ENCODE results near the gene CHST12.

The CHST12 gene

DNA sequence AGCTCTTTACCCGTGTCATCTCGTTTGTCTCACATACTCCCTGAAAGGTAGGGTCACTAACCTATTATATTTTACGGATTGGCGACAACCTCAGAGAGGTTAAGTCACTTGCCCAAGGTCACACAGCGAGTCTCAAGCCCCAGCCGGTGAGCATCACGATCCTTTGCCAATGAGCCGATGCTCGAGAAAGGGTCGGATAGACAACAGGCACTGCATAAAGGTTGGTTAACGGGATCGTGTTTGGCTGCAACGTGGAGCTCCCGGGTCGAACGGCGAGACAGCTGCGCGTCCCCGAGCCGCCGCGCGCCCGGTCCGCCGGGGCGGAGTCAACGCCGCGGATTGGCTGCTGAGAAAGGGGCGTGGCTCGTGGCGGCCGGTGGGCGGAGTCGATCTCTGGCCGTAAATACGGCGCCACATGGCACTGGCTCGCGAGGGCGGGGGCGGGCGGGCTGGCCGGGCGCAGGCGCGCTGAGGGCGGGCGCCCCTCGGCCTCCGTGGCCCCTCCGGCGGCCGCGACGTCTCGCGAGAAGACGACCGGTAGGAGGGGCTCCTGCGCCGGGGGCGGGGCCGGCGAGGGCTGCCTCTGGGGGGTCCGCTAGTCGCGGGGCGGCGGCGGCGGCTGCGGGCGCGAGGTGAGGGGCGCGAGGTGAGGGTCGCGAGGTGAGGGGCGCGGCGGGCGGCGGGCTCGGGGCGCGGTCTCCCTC is at the start of gene CHST12:
CHST12 (plus strand) TSS at position 598 of the 704 bp plus-strand sequence. CDS start 29,029 bp downstream, outside the sequence.
- peak within 1 kb of the TSS; percentile 74 for H3K4me3 ChIP-seq (ENCODE audit: low read depth, low read length)
- ChIA-PET POLR2A (interaction anchor here (1.1 to 2.4 kb wide), 2 partner anchors 9 to 11 kb away, joined by 3 to 6 read pairs; no protein-coding TSS in a partner anchor), CTCF (interaction anchor here (1.5 kb wide), 1 partner anchor 10 kb away, joined by 4 read pairs; no protein-coding TSS in a partner anchor)
- DNase-seq (ENCODE audit: low read depth, low spot score): peak; percentile 36
- TF ChIP-seq, protein P1, sequence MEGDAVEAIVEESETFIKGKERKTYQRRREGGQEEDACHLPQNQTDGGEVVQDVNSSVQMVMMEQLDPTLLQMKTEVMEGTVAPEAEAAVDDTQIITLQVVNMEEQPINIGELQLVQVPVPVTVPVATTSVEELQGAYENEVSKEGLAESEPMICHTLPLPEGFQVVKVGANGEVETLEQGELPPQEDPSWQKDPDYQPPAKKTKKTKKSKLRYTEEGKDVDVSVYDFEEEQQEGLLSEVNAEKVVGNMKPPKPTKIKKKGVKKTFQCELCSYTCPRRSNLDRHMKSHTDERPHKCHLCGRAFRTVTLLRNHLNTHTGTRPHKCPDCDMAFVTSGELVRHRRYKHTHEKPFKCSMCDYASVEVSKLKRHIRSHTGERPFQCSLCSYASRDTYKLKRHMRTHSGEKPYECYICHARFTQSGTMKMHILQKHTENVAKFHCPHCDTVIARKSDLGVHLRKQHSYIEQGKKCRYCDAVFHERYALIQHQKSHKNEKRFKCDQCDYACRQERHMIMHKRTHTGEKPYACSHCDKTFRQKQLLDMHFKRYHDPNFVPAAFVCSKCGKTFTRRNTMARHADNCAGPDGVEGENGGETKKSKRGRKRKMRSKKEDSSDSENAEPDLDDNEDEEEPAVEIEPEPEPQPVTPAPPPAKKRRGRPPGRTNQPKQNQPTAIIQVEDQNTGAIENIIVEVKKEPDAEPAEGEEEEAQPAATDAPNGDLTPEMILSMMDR (IDR thresholded peaks at IDR 0.05; ENCODE audit: insufficient read depth, low read length, missing control alignments): no peak

DNA sequence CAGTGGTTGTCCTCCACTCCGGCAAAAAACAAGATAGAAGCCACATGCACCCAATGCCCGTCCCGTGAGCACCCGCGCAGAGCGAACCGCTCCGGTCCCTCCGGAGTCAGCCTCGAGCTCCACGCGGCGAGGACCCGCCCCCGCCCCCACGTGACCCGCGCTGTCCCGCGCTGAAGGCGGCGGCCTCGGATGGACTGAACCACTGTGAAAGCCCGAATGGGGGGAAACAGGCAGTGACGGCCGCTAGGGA is 49.5 kb upstream of the CHST12 start:
- peak; percentile 19 for DNase-seq (ENCODE audit: low read depth, low spot score)
- peak overlapping the region; percentile 88 for H3K4me3 ChIP-seq (ENCODE audit: low read depth, low read length)
- CTCF ChIA-PET: interaction anchor here (1.5 to 3.4 kb wide), 2 partner anchors 11 to 144 kb away, joined by 4 to 16 read pairs; no protein-coding TSS in a partner anchor
- POLR2A ChIA-PET: interaction anchor here (0.6 to 1.7 kb wide), 9 partner anchors 10 to 178 kb away, joined by 3 to 6 read pairs (median 4); partner anchors contain the start of genes MAD1L1, MRM2 and NUDT1
- TF ChIP-seq, protein P1 (IDR thresholded peaks at IDR 0.05; ENCODE audit: insufficient read depth, low read length, missing control alignments): no peak

DNA sequence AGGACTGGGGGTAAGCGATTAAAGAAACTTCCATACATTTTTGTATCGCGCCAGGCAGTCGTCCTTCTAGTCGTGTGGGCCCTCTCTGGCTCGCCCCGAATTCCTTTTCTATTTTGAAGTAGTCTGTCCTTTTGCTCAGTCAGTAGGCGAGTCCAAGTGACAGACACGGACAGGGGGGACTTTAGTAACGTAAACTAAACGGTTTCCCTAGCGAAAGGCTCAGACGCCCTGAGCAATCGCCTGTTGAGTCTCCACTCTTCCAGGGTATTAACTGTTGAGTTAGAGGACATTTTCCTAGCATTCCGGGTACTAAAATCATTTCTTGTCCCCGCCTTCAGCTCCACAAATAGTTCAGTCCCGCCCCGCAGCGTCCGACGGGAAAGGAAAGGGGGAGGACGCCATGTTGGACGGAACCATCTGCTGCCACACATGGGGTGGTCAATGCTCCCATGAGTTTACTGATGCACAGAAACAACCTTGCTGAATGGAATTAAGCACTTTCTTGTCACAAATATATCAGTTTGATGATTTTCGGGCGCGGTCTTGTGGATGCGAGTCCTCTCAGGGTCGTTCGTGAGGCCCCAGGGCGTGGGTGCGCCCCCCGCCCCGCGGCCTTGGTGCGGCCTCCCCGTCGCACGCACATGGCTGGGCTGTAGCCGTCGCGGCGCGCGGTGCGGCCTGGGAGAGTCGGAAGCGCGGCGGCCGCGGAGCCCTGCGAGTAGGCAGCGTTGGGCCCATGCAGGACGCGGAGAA is 49.0 kb upstream of the CHST12 start, which contains the start of gene EIF3B:
EIF3B (plus strand) TSS at position 642 of the 753 bp plus-strand sequence; CDS start at position 737, 95 bp downstream.
- CTCF ChIA-PET: interaction anchor here (1.5 to 3.4 kb wide), 2 partner anchors 10 to 145 kb away, joined by 4 to 16 read pairs; no protein-coding TSS in a partner anchor
- TF ChIP-seq, protein P1 (IDR thresholded peaks at IDR 0.05; ENCODE audit: insufficient read depth, low read length, missing control alignments): no peak
- H3K4me3 ChIP-seq (ENCODE audit: low read depth, low read length): peak within 1 kb of the TSS; percentile 88
- POLR2A ChIA-PET: interaction anchor here (0.6 to 1.7 kb wide), 9 partner anchors 10 to 179 kb away, joined by 3 to 6 read pairs (median 4); partner anchors contain the start of genes MAD1L1, MRM2 and NUDT1
- peak; percentile 74 for DNase-seq (ENCODE audit: low read depth, low spot score)

DNA sequence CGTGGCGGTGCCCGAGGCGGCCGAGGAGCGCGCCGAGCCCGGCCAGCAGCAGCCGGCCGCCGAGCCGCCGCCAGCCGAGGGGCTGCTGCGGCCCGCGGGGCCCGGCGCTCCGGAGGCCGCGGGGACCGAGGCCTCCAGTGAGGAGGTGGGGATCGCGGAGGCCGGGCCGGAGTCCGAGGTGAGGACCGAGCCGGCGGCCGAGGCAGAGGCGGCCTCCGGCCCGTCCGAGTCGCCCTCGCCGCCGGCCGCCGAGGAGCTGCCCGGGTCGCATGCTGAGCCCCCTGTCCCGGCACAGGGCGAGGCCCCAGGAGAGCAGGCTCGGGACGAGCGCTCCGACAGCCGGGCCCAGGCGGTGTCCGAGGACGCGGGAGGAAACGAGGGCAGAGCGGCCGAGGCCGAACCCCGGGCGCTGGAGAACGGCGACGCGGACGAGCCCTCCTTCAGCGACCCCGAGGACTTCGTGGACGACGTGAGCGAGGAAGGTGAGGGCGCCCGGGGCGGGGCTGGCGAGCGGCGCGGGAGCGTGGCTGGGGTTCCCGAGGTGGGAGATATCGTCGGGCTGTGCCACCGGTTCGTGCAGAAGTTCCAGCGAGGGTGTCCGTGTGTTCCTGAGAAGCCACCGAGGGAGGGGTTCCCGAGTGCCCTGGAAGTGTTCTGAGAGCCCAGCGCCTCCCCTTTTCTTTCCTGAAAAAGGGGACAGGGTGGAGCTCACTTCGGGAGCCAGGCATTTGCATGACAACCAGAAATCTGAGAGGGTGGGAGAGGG is 48.3 kb upstream of the CHST12 start:
- CTCF ChIA-PET: interaction anchor here (1.0 to 3.4 kb wide), 4 partner anchors 9 to 146 kb away, joined by 4 to 16 read pairs (median 5); no protein-coding TSS in a partner anchor
- no peak for DNase-seq (ENCODE audit: low read depth, low spot score)

DNA sequence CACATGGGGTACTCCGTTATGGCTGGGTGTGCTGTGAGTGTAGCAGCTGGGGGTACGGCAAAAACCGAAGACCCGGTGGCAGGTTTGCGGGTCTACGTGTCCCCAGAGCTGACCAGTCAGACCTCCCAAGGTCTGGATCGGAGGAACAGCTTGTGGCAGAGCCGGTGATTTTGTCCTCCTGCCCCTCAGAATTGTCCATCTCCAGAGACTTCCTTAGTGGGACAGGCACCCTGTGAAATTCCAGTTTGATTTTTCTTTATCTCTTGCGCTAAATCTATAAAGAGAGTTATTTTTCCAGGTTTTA is 47.8 kb upstream of the CHST12 start:
- peak overlapping the region; percentile 88 for H3K4me3 ChIP-seq (ENCODE audit: low read depth, low read length)
- ChIA-PET POLR2A (no interaction called here), CTCF (interaction anchor here (1.0 to 3.4 kb wide), 3 partner anchors 9 to 113 kb away, joined by 5 to 16 read pairs (median 5); no protein-coding TSS in a partner anchor)
- TF ChIP-seq, protein P1 (IDR thresholded peaks at IDR 0.05; ENCODE audit: insufficient read depth, low read length, missing control alignments): no peak
- no peak for DNase-seq (ENCODE audit: low read depth, low spot score)

More for the DNA sequence above, 48.3 kb upstream of the CHST12 start:
- H3K4me3 ChIP-seq (ENCODE audit: low read depth, low read length): peak overlapping the region; percentile 88
- POLR2A ChIA-PET: interaction anchor here (1.5 to 1.7 kb wide), 5 partner anchors 36 to 180 kb away, joined by 3 to 6 read pairs (median 4); partner anchors contain the start of gene MAD1L1
- TF ChIP-seq, protein P1 (IDR thresholded peaks at IDR 0.05; ENCODE audit: insufficient read depth, low read length, missing control alignments): no peak

Measured in AG04449 (cell line).